HEK293 (cell line): ENCODE results near the gene ZNF236.

Experiments
- CTCF ChIA-PET: fragments of 350-600 bp; formaldehyde crosslinking; extraction: SDS; loops from one replicate; lab custom pipeline; 2021; ENCODE audit warnings: antibody characterized with exemption; lab: Yijun Ruan, JAX
- POLR2A ChIA-PET: fragments of 300-600 bp; formaldehyde crosslinking; extraction: SDS; loops from one replicate; lab custom pipeline; 2020; ENCODE audit warnings: antibody characterized with exemption, inconsistent platforms; lab: Yijun Ruan, JAX
- H3K27ac ChIP-seq: fragments of 200-500 bp; sonication (Bioruptor generic); 2 replicates; pipeline ENCODE4 v1.5.1; 2014; ENCODE audit warnings: low read depth, low read length, control low read depth, inconsistent platforms; ENCODE audit errors: extremely low read depth
- H3K36me3 ChIP-seq, 2 experiments: fragments of 200-500 bp in 1 of 2; sonication (Bioruptor generic) in 1 of 2; 1 replicate in 1 of 2; 2 replicates in 1 of 2; pipeline ENCODE4 v1.5.1; 2014 to 2017; ENCODE audit warnings: inconsistent platforms in 2 of 2, low read length in 2 of 2; ENCODE audit not compliant: control insufficient read depth in 2 of 2, insufficient read depth in 1 of 2
- H3K4me1 ChIP-seq: fragments of 200-500 bp; sonication (Bioruptor generic); 2 replicates; pipeline ENCODE4 v1.5.1; 2014; ENCODE audit warnings: mild to moderate bottlenecking, low read length, inconsistent platforms; ENCODE audit not compliant: control insufficient read depth, insufficient read depth
- H3K4me3 ChIP-seq: 2 replicates; pipeline ENCODE4 v1.5.1; 2011; ENCODE audit warnings: low read depth, mild to moderate bottlenecking, control low read depth, low read length, moderate library complexity
- H3K9me3 ChIP-seq: fragments of 200-500 bp; sonication (Bioruptor generic); 2 replicates; pipeline ENCODE4 v1.5.1; 2014; ENCODE audit warnings: low read depth, low read length, inconsistent platforms; ENCODE audit not compliant: control insufficient read depth, insufficient read depth
- GLI2 ChIP-seq: fragments of 450-650 bp; formaldehyde crosslinking; IDR thresholded peaks from 2 replicates; pipeline ENCODE4; 2017; ENCODE audit warnings: missing biosample characterization, missing genetic modification characterization, low read depth, borderline replicate concordance
- GLIS2 ChIP-seq: fragments of 450-650 bp; formaldehyde crosslinking; IDR thresholded peaks from 2 replicates; pipeline ENCODE4 v1.5.1; 2016; ENCODE audit warnings: missing biosample characterization, missing genetic modification characterization
- IKZF3 ChIP-seq: fragments of 450-650 bp; IDR thresholded peaks from 2 replicates; pipeline ENCODE4 v1.5.0; 2018; ENCODE audit warnings: missing biosample characterization, mild to moderate bottlenecking, missing genetic modification characterization, moderate library complexity
- OVOL3 ChIP-seq: fragments of 450-650 bp; formaldehyde crosslinking; IDR thresholded peaks from 2 replicates; pipeline ENCODE4 v1.5.1; 2016; ENCODE audit warnings: missing biosample characterization, missing genetic modification characterization
- REPIN1 ChIP-seq: fragments of 450-650 bp; formaldehyde crosslinking; IDR thresholded peaks from 2 replicates; pipeline ENCODE4 v1.5.1; 2017; ENCODE audit warnings: missing biosample characterization, missing genetic modification characterization, low read depth
- ZBTB17 ChIP-seq: fragments of 450-650 bp; formaldehyde crosslinking; IDR thresholded peaks from 2 replicates; pipeline ENCODE4 v1.5.1; 2016; ENCODE audit warnings: missing biosample characterization, missing genetic modification characterization
- ZFHX2 ChIP-seq: fragments of 450-650 bp; formaldehyde crosslinking; conservative IDR thresholded peaks from 2 replicates; pipeline ENCODE4 v1.5.1; 2016; ENCODE audit warnings: missing biosample characterization, missing genetic modification characterization
- ZNF133 ChIP-seq: fragments of 450-650 bp; formaldehyde crosslinking; IDR thresholded peaks from 2 replicates; pipeline ENCODE4 v1.5.1; 2016; ENCODE audit warnings: missing biosample characterization, missing genetic modification characterization
- ZNF169 ChIP-seq: fragments of 450-650 bp; formaldehyde crosslinking; IDR thresholded peaks from 2 replicates; pipeline ENCODE4 v1.5.1; 2016; ENCODE audit warnings: missing biosample characterization, missing genetic modification characterization
- ZNF174 ChIP-seq: fragments of 450-650 bp; formaldehyde crosslinking; IDR thresholded peaks from 2 replicates; pipeline ENCODE4 v1.5.0; 2017; ENCODE audit warnings: missing biosample characterization, mild to moderate bottlenecking, missing genetic modification characterization
- ZNF175 ChIP-seq: fragments of 450-650 bp; formaldehyde crosslinking; IDR thresholded peaks from 2 replicates; pipeline ENCODE4 v1.5.1; 2016; ENCODE audit warnings: missing biosample characterization, missing genetic modification characterization
- ZNF202 ChIP-seq: fragments of 450-650 bp; formaldehyde crosslinking; IDR thresholded peaks from 2 replicates; pipeline ENCODE4 v1.5.1; 2016; ENCODE audit warnings: missing biosample characterization, missing genetic modification characterization, borderline replicate concordance
- ZNF248 ChIP-seq: fragments of 450-650 bp; formaldehyde crosslinking; IDR thresholded peaks from 2 replicates; pipeline ENCODE4 v1.5.1; 2017; ENCODE audit warnings: missing biosample characterization, missing genetic modification characterization
- ZNF266 ChIP-seq: fragments of 450-650 bp; formaldehyde crosslinking; IDR thresholded peaks from 2 replicates; pipeline ENCODE4 v1.5.1; 2016; ENCODE audit warnings: missing biosample characterization, missing genetic modification characterization, low read depth
- ZNF302 ChIP-seq: fragments of 450-650 bp; formaldehyde crosslinking; IDR thresholded peaks from 2 replicates; pipeline ENCODE4 v1.5.1; 2016; ENCODE audit warnings: missing biosample characterization, missing genetic modification characterization, low read depth
- ZNF366 ChIP-seq: fragments of 450-650 bp; formaldehyde crosslinking; conservative IDR thresholded peaks from 2 replicates; pipeline ENCODE4 v1.5.1; 2016; ENCODE audit warnings: missing biosample characterization, missing genetic modification characterization
- ZNF433 ChIP-seq: fragments of 450-650 bp; formaldehyde crosslinking; IDR thresholded peaks from 2 replicates; pipeline ENCODE4 v1.5.1; 2016; ENCODE audit warnings: missing biosample characterization, missing genetic modification characterization, low read depth
- ZNF561 ChIP-seq: fragments of 450-650 bp; IDR thresholded peaks from 2 replicates; pipeline ENCODE4 v1.5.1; 2018; ENCODE audit warnings: missing biosample characterization, missing genetic modification characterization, borderline replicate concordance
- ZNF626 ChIP-seq: fragments of 450-650 bp; sonication (Bioruptor Pico); formaldehyde crosslinking; IDR thresholded peaks from 2 replicates; pipeline ENCODE4 v1.5.1; 2018; ENCODE audit warnings: missing biosample characterization, missing genetic modification characterization, inconsistent platforms
- ZNF629 ChIP-seq: fragments of 450-650 bp; formaldehyde crosslinking; IDR thresholded peaks from 2 replicates; pipeline ENCODE4 v1.5.1; 2017; ENCODE audit warnings: missing biosample characterization, missing genetic modification characterization
- ZNF785 ChIP-seq: fragments of 450-650 bp; formaldehyde crosslinking; IDR thresholded peaks from 2 replicates; pipeline ENCODE4 v1.5.1; 2016; ENCODE audit warnings: missing biosample characterization, missing genetic modification characterization
- ZNF792 ChIP-seq: fragments of 450-650 bp; formaldehyde crosslinking; IDR thresholded peaks from 2 replicates; pipeline ENCODE4 v1.5.1; 2016; ENCODE audit warnings: missing biosample characterization, missing genetic modification characterization
- TF ChIP-seq, protein P1 (sequence below): fragments of 450-650 bp; formaldehyde crosslinking; IDR thresholded peaks from 2 replicates; pipeline ENCODE4 v1.5.1; 2016; ENCODE audit warnings: missing biosample characterization, missing genetic modification characterization, low read depth
- TF ChIP-seq, protein P2 (sequence below): fragments of 450-650 bp; formaldehyde crosslinking; IDR thresholded peaks from 2 replicates; pipeline ENCODE4 v1.5.1; 2017; ENCODE audit warnings: missing biosample characterization, missing genetic modification characterization
- TF ChIP-seq, protein P3 (sequence below): sonication (generic); formaldehyde crosslinking; IDR thresholded peaks from 2 replicates; pipeline ENCODE4 v1.8.1; 2022; ENCODE audit warnings: mild to moderate bottlenecking, moderate library complexity, missing genetic modification reagents
- TF ChIP-seq, protein P4 (sequence below): fragments of 450-650 bp; formaldehyde crosslinking; IDR thresholded peaks from 2 replicates; pipeline ENCODE4 v1.5.1; 2016; ENCODE audit warnings: missing biosample characterization, missing genetic modification characterization
- TF ChIP-seq, protein P5 (sequence below): fragments of 450-650 bp; formaldehyde crosslinking; IDR thresholded peaks from 2 replicates; pipeline ENCODE4 v1.5.1; 2016; ENCODE audit warnings: missing biosample characterization, missing genetic modification characterization

ZNF236 gene

DNA sequence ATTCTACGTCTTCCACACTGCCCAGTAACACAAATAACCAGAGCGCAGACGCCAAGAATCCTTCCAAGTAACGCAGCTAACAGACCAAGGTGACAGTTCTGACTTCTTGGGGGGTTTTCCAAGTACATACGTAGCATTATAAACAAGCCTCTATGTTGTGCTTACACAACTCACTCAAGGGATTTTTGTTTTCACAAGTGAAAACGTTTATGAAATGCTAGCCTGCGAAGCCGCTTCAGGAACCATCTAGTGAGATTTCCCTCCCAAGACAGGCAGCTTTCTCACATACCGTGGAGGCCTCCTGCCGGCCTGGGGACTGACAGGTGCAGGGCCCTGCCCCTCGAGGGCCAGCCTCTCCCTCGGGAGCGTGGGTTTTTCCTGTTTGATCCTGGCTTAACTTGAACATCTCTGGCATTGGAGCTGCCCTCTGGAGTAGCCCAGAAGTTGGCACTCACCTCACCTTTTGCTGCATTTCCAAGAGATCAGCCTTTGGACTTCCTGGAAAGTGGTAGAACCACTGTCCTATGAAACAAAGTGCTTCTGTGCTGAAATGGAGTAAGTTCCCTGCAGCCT, 159.1 kb downstream of the ZNF236 start (continued):
- no peak for TF ChIP-seq ZNF133 (tag by site-specific recombination)
- TF ChIP-seq ZNF175 (tag by site-specific recombination), result no peak
- no peak for TF ChIP-seq ZNF433

DNA sequence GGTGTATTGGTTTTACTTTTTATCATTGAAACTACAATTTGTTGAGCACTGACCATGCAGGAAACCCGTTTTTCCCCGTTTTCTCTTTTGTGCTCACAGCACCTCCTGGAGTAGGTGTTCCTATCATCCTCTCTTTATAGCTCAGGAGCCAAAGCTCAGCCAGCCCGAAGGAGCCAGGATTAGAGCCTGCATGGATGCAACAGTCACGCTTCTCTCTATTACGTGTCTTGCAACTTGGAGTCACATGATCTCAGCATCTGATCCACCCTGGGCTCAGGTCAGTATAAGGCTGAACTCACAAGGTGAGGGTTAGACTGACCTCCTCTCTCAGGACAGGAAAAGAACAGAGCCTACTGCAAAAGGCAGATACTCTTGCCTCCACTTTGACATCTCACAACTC, 159.7 kb downstream of the ZNF236 start:
- no peaks in the 10 kb centered on the region for H3K36me3 ChIP-seq
- CTCF ChIA-PET, result interaction anchor here (0.5 to 7.1 kb wide), 20 partner anchors 9 to 725 kb away, joined by 3 to 84 read pairs (median 4); no protein-coding TSS in a partner anchor
- no peaks in the 10 kb centered on the region for H3K4me1 ChIP-seq
- H3K9me3 ChIP-seq, result no peaks in the 10 kb centered on the region
- no peak overlapping the region for H3K4me3 ChIP-seq
- POLR2A ChIA-PET, result no interaction called here
- TF ChIP-seq GLIS2 (tag by site-specific recombination), result no peak
- TF ChIP-seq, protein P1, sequence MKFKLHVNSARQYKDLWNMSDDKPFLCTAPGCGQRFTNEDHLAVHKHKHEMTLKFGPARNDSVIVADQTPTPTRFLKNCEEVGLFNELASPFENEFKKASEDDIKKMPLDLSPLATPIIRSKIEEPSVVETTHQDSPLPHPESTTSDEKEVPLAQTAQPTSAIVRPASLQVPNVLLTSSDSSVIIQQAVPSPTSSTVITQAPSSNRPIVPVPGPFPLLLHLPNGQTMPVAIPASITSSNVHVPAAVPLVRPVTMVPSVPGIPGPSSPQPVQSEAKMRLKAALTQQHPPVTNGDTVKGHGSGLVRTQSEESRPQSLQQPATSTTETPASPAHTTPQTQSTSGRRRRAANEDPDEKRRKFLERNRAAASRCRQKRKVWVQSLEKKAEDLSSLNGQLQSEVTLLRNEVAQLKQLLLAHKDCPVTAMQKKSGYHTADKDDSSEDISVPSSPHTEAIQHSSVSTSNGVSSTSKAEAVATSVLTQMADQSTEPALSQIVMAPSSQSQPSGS, result no peak
- TF ChIP-seq ZNF248, result no peak
- H3K27ac ChIP-seq, result no peak overlapping the region

DNA sequence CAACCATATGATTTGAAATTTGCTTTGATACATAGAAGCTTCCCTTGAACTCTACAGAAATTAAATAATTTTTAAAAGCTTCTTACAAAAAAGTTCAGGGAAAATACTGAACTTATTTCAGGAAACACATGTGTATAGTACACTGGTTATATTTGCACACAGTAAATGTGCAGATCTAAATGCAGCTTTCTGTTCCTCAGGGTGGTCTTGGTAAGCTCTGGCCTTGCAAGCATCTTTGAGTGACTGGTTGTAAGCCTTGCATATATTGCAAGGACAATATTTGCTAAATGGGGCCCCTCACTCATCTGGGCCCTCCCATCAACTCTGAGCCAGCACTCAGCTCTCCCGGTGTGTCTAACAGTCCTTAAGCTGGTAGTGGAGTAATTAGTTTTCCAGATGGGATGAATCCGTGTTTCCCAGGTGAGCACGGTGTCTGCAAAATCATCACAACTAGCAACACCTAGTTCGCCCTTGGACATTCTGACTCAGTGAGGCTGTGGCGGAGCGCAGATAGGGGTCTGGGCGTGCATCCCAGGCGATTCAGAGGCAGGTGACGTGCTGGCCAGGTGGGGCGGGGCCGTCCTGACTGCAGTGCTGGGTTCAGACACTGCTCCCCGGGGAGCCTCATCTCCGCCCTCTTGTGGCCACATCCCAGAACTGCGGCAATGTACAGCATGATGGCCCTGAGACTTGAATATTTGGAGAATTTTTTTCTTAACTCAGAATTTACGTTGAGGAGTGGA, 160.7 kb downstream of the ZNF236 start:
- POLR2A ChIA-PET, result no interaction called here
- Histone ChIP-seq H3K4me1 (no peaks in the 10 kb centered on the region), H3K4me3 (no peak overlapping the region)
- TF ChIP-seq, protein P2, sequence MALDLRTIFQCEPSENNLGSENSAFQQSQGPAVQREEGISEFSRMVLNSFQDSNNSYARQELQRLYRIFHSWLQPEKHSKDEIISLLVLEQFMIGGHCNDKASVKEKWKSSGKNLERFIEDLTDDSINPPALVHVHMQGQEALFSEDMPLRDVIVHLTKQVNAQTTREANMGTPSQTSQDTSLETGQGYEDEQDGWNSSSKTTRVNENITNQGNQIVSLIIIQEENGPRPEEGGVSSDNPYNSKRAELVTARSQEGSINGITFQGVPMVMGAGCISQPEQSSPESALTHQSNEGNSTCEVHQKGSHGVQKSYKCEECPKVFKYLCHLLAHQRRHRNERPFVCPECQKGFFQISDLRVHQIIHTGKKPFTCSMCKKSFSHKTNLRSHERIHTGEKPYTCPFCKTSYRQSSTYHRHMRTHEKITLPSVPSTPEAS (tag by site-specific recombination), result no peak
- TF ChIP-seq ZFHX2 (tag by site-specific recombination) (no peak), ZNF366 (tag by site-specific recombination) (no peak), ZNF629 (tag by site-specific recombination) (peak; percentile 46; the same call in 1 of the 2 replicates), ZNF174 (tag by site-specific recombination) (no peak), OVOL3 (tag by site-specific recombination) (no peak), ZNF785 (tag by site-specific recombination) (no peak), ZNF561 (tag by site-specific recombination) (no peak), IKZF3 (tag by site-specific recombination) (peak; percentile 53; the same call in 1 of the 2 replicates), ZNF792 (no peak), REPIN1 (tag by site-specific recombination) (no peak), ZNF202 (tag by site-specific recombination) (no peak), ZNF626 (tag by site-specific recombination) (no peak), ZNF302 (no peak), ZBTB17 (peak; percentile 64), GLI2 (tag by site-specific recombination) (no peak), ZNF266 (tag by site-specific recombination) (no peak), ZNF169 (tag by site-specific recombination) (no peak)
- TF ChIP-seq, protein P3, sequence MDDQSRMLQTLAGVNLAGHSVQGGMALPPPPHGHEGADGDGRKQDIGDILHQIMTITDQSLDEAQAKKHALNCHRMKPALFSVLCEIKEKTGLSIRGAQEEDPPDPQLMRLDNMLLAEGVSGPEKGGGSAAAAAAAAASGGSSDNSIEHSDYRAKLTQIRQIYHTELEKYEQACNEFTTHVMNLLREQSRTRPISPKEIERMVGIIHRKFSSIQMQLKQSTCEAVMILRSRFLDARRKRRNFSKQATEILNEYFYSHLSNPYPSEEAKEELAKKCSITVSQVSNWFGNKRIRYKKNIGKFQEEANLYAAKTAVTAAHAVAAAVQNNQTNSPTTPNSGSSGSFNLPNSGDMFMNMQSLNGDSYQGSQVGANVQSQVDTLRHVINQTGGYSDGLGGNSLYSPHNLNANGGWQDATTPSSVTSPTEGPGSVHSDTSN (CRISPR knock-in tag), result no peak
- TF ChIP-seq, protein P4, sequence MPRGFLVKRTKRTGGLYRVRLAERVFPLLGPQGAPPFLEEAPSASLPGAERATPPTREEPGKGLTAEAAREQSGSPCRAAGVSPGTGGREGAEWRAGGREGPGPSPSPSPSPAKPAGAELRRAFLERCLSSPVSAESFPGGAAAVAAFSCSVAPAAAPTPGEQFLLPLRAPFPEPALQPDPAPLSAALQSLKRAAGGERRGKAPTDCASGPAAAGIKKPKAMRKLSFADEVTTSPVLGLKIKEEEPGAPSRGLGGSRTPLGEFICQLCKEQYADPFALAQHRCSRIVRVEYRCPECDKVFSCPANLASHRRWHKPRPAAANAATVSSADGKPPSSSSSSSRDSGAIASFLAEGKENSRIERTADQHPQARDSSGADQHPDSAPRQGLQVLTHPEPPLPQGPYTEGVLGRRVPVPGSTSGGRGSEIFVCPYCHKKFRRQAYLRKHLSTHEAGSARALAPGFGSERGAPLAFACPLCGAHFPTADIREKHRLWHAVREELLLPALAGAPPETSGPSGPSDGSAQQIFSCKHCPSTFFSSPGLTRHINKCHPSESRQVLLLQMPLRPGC (tag by site-specific recombination), result no peak
- TF ChIP-seq, protein P5, sequence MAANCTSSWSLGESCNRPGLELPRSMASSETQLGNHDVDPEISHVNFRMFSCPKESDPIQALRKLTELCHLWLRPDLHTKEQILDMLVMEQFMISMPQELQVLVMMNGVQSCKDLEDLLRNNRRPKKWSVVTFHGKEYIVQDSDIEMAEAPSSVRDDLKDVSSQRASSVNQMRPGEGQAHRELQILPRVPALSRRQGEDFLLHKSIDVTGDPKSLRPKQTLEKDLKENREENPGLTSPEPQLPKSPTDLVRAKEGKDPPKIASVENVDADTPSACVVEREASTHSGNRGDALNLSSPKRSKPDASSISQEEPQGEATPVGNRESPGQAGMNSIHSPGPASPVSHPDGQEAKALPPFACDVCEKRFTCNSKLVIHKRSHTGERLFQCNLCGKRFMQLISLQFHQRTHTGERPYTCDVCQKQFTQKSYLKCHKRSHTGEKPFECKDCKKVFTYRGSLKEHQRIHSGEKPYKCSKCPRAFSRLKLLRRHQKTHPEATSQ (tag by site-specific recombination), result no peak

More for the DNA sequence above, 160.7 kb downstream of the ZNF236 start:
- no peak overlapping the region for H3K27ac ChIP-seq
- H3K9me3 ChIP-seq, result no peaks in the 10 kb centered on the region
- CTCF ChIA-PET, result interaction anchor here (0.6 to 7.1 kb wide), 61 partner anchors 8 to 1837 kb away, joined by 3 to 84 read pairs (median 4); no protein-coding TSS in a partner anchor
- H3K36me3 ChIP-seq, result no peaks in the 10 kb centered on the region
